DND-41 (cell line): ENCODE measurements around the gene KRT73.

Experiments
- ATAC-seq: fragments of 200-7000 bp; cut with Tn5 transposase; 3 replicates; pipeline ENCODE4 v1.9.1; 2021; ENCODE audit warnings: low read depth; ENCODE audit not compliant: insufficient read depth
- DNase-seq: peaks from one replicate; pipeline ENCODE4 v3.0.0-alpha.2; 2020
- H2AFZ ChIP-seq: 2 replicates; pipeline ENCODE4 v1.6.0; 2012; ENCODE audit warnings: low read depth, low read length
- H3K27ac ChIP-seq: 2 replicates; pipeline ENCODE4 v1.5.1; 2012; ENCODE audit warnings: low read length, inconsistent platforms
- H3K27me3 ChIP-seq: fragments of 200-600 bp; sonication (generic); 2 replicates; pipeline ENCODE4 v1.6.0; 2012; ENCODE audit warnings: low read length, mild to moderate bottlenecking, inconsistent platforms; ENCODE audit not compliant: insufficient read depth, poor library complexity
- H3K36me3 ChIP-seq: 2 replicates; pipeline ENCODE4 v1.5.1; 2012; ENCODE audit warnings: low read length, inconsistent platforms; ENCODE audit not compliant: insufficient read depth
- H3K4me1 ChIP-seq: 2 replicates; pipeline ENCODE4 v1.5.1; 2012; ENCODE audit warnings: mild to moderate bottlenecking, low read length; ENCODE audit not compliant: insufficient read depth
- H3K4me2 ChIP-seq: 2 replicates; pipeline ENCODE4 v1.6.0; 2012; ENCODE audit warnings: mild to moderate bottlenecking, moderate library complexity, low read length, inconsistent platforms; ENCODE audit not compliant: insufficient read depth
- H3K4me3 ChIP-seq, 2 experiments: fragments of 200-600 bp in 1 of 2; shearing (Covaris generic) in 1 of 2; 2 replicates each; pipeline ENCODE4 v1.5.1; 2012 to 2016; ENCODE audit warnings: inconsistent platforms in 2 of 2, low read length in 2 of 2, mild to moderate bottlenecking in 2 of 2, low read depth in 1 of 2, moderate library complexity in 1 of 2
- H3K79me2 ChIP-seq: 2 replicates; pipeline ENCODE4 v1.6.0; 2012; ENCODE audit warnings: low read length, inconsistent platforms; ENCODE audit not compliant: insufficient read depth
- H3K9ac ChIP-seq: 2 replicates; pipeline ENCODE4 v1.6.0; 2012; ENCODE audit warnings: low read depth, mild to moderate bottlenecking, inconsistent platforms, low read length, moderate library complexity
- H3K9me3 ChIP-seq: 2 replicates; pipeline ENCODE4 v1.5.1; 2012; ENCODE audit warnings: low read length, moderate library complexity, mild to moderate bottlenecking, inconsistent platforms; ENCODE audit not compliant: insufficient read depth, severe bottlenecking
- H4K20me1 ChIP-seq: 2 replicates; pipeline ENCODE4 v1.6.0; 2012; ENCODE audit warnings: low read length; ENCODE audit not compliant: insufficient read depth
- CTCF ChIP-seq: IDR thresholded peaks from 2 replicates; pipeline ENCODE4 v1.5.1; 2012; ENCODE audit warnings: borderline replicate concordance, low read length, moderate library complexity, mild to moderate bottlenecking; ENCODE audit not compliant: poor library complexity, severe bottlenecking; ENCODE audit errors: extremely low read depth
- EZH2 ChIP-seq: IDR thresholded peaks from 3 replicates; pipeline ENCODE4 v1.6.1; 2012; ENCODE audit warnings: borderline replicate concordance, low read depth, mild to moderate bottlenecking, moderate library complexity, low read length, inconsistent platforms; ENCODE audit not compliant: severe bottlenecking

Gene KRT73

GRCh38 chr12:52658196-52658595 lies 39.8 kb upstream of the KRT73 start:
- TF ChIP-seq EZH2 = no peak
- no peak for TF ChIP-seq CTCF
- no peak overlapping the region for H3K27ac ChIP-seq
- ATAC-seq (no peak), DNase-seq (no peak)
- no peaks in the 10 kb centered on the region for H3K4me1 ChIP-seq
- no peak overlapping the region for H2AFZ ChIP-seq
- H3K9ac ChIP-seq = no peak overlapping the region
- no peaks in the 10 kb centered on the region for H3K79me2 ChIP-seq
- H3K9me3 ChIP-seq = no peaks in the 10 kb centered on the region
- peaks cover 22% of the 10 kb centered on the region for H3K27me3 ChIP-seq
- no peak overlapping the region for H3K4me2 ChIP-seq
- H4K20me1 ChIP-seq = no peaks in the 10 kb centered on the region
- H3K4me3 ChIP-seq = no peak overlapping the region
- H3K36me3 ChIP-seq = no peaks in the 10 kb centered on the region

GRCh38 chr12:52657250-52657902 lies 39.0 kb upstream of the KRT73 start:
- Histone ChIP-seq H3K36me3 (no peaks in the 10 kb centered on the region), H2AFZ (no peak overlapping the region), H3K9ac (no peak overlapping the region), H3K79me2 (no peaks in the 10 kb centered on the region), H3K4me3 (no peak overlapping the region), H3K27ac (no peak overlapping the region), H3K27me3 (peaks cover 19% of the 10 kb centered on the region), H4K20me1 (no peaks in the 10 kb centered on the region), H3K4me1 (no peaks in the 10 kb centered on the region), H3K4me2 (no peak overlapping the region), H3K9me3 (no peaks in the 10 kb centered on the region)
- ATAC-seq (no peak), DNase-seq (no peak)
- TF ChIP-seq CTCF (no peak), EZH2 (no peak)

- H3K9me3 ChIP-seq = no peaks in the 10 kb centered on the region
- ATAC-seq (no peak), DNase-seq (no peak)
- H2AFZ ChIP-seq = no peak overlapping the region
- no peak overlapping the region for H3K9ac ChIP-seq
- no peak overlapping the region for H3K4me2 ChIP-seq
- no peaks in the 10 kb centered on the region for H3K36me3 ChIP-seq
- H4K20me1 ChIP-seq = no peaks in the 10 kb centered on the region
- TF ChIP-seq EZH2 (no peak), CTCF (no peak)
- H3K27me3 ChIP-seq = peaks cover 13% of the 10 kb centered on the region
- H3K79me2 ChIP-seq = no peaks in the 10 kb centered on the region
- no peak overlapping the region for H3K4me3 ChIP-seq
- no peak overlapping the region for H3K27ac ChIP-seq
- H3K4me1 ChIP-seq = no peaks in the 10 kb centered on the region
Observed at GRCh38 chr12:52656616-52657015, 38.3 kb upstream of the KRT73 start.
